Activated B cell treated with CpG ODN at 0.5 μM for 24 hours (primary cell): ENCODE data around the gene TMEM169. TPM values are rescaled to one million over a fixed set of nuclear protein-coding genes. Genes with fewer than 3 reads are reported as not detected.
"Not testable (repeated sequence)": the region's sequence is repeated elsewhere in the genome, so short reads cannot be mapped to it uniquely, and the experiment has no call there.

Experiments
- ATAC-seq: fragments of 200-7000 bp; cut with Tn5 transposase; one replicate; pipeline ENCODE4 v1.10.0; 2021; ENCODE audit warnings: low read depth, mild to moderate bottlenecking, moderate library complexity
- CTCF ChIA-PET: fragments of 350-600 bp; sonication (Branson Sonifier 250); formaldehyde crosslinking; loops from one replicate; lab custom pipeline; 2021; ENCODE audit warnings: antibody characterized with exemption; lab: Charles Lee
- POLR2A ChIA-PET: fragments of 350-600 bp; sonication (Branson Sonifier 250); formaldehyde crosslinking; loops from one replicate; lab custom pipeline; 2021; ENCODE audit warnings: antibody characterized with exemption; lab: Charles Lee
- DNase-seq: peaks from one replicate; pipeline ENCODE4 v3.0.0; 2022
- H3K27ac Mint-ChIP-seq: one replicate; pipeline ENCODE4 v1.8.0; 2020; ENCODE audit warnings: mixed read lengths
- H3K27me3 Mint-ChIP-seq: one replicate; pipeline ENCODE4 v1.8.0; 2021; ENCODE audit warnings: mixed read lengths
- H3K36me3 Mint-ChIP-seq: one replicate; pipeline ENCODE4 v1.8.0; 2021; ENCODE audit warnings: low read depth, mixed read lengths
- H3K4me1 Mint-ChIP-seq: one replicate; pipeline ENCODE4 v1.8.0; 2021; ENCODE audit warnings: mixed read lengths
- H3K4me3 Mint-ChIP-seq: one replicate; pipeline ENCODE4 v1.8.0; 2020; ENCODE audit warnings: mild to moderate bottlenecking, mixed read lengths
- H3K9me3 Mint-ChIP-seq: one replicate; pipeline ENCODE4 v1.8.0; 2020; ENCODE audit warnings: mixed read lengths
- CTCF ChIP-seq: fragments of 200-600 bp; IDR thresholded peaks from one replicate; pipeline ENCODE4 v1.8.0; 2022; ENCODE audit warnings: antibody characterized with exemption, mild to moderate bottlenecking
- intact Hi-C: fragments of 100-400 bp; cut with micrococcal nuclease; formaldehyde crosslinking; loops from one replicate; pipeline ENCODE4 v1.15.1; 2024
- total RNA-seq: library from RNA; stranded (reverse); gene quantifications from 2 replicates; pipeline ENCODE4 v1.2.3, GENCODE V29; 2022

TMEM169 gene
- total RNA-seq, 1 donor from 2014 or later = 0.40 TPM

- POLR2A ChIA-PET = no interaction called here
- ATAC-seq = no peak
- no peak for DNase-seq
- no peaks in the 10 kb centered on the region for H3K9me3 Mint-ChIP-seq
- CTCF ChIA-PET = no interaction called here
- H3K4me1 Mint-ChIP-seq = peaks cover 5% of the 10 kb centered on the region
- intact Hi-C loops = no loop called here
- peaks cover 88% of the 10 kb centered on the region for H3K36me3 Mint-ChIP-seq
- no peak overlapping the region for H3K27ac Mint-ChIP-seq
- H3K27me3 Mint-ChIP-seq = no peaks in the 10 kb centered on the region
- no peak for TF ChIP-seq CTCF
- H3K4me3 Mint-ChIP-seq = no peak overlapping the region
These were observed 49.6 kb downstream of the TMEM169 start for GRCh38 chr2:216131175-216131926.

GRCh38 chr2:216132585-216132984, 50.9 kb downstream of the TMEM169 start:
- TF ChIP-seq CTCF = no peak
- Mint-ChIP-seq H3K36me3 (peaks cover 90% of the 10 kb centered on the region), H3K9me3 (no peaks in the 10 kb centered on the region), H3K4me1 (peaks cover 5% of the 10 kb centered on the region), H3K27ac (no peak overlapping the region), H3K27me3 (no peaks in the 10 kb centered on the region), H3K4me3 (no peak overlapping the region)
- ChIA-PET POLR2A (no interaction called here), CTCF (no interaction called here)
- intact Hi-C loops = no loop called here
- no peak for DNase-seq
- ATAC-seq = no peak

- no peak overlapping the region for H3K4me3 Mint-ChIP-seq
- ATAC-seq = no peak
- peaks cover 3% of the 10 kb centered on the region for H3K4me1 Mint-ChIP-seq
- H3K36me3 Mint-ChIP-seq = peaks cover 91% of the 10 kb centered on the region
- no peak for DNase-seq
- CTCF ChIA-PET = no interaction called here
- intact Hi-C loops = no loop called here
- H3K27ac Mint-ChIP-seq = no peak overlapping the region
- no peaks in the 10 kb centered on the region for H3K9me3 Mint-ChIP-seq
- POLR2A ChIA-PET = no interaction called here
- no peaks in the 10 kb centered on the region for H3K27me3 Mint-ChIP-seq
- no peak for TF ChIP-seq CTCF
These were observed 51.7 kb downstream of the TMEM169 start for GRCh38 chr2:216133397-216133796.

GRCh38 chr2:216134958-216135541, 53.3 kb downstream of the TMEM169 start:
- ATAC-seq = no peak
- no peaks in the 10 kb centered on the region for H3K27me3 Mint-ChIP-seq
- DNase-seq = no peak
- no peak overlapping the region for H3K4me3 Mint-ChIP-seq
- H3K4me1 Mint-ChIP-seq = peaks cover 3% of the 10 kb centered on the region
- H3K27ac Mint-ChIP-seq = no peak overlapping the region
- peaks cover 94% of the 10 kb centered on the region for H3K36me3 Mint-ChIP-seq
- ChIA-PET POLR2A (no interaction called here), CTCF (no interaction called here)
- H3K9me3 Mint-ChIP-seq = no peaks in the 10 kb centered on the region
- no peak for TF ChIP-seq CTCF
- intact Hi-C loops = no loop called here

GRCh38 chr2:216139884-216140283, 58.2 kb downstream of the TMEM169 start:
- ChIA-PET POLR2A (no interaction called here), CTCF (interaction anchor here (1.2 to 1.9 kb wide), 2 partner anchors 105 to 107 kb away, joined by 4 to 8 read pairs; no protein-coding TSS in a partner anchor)
- Mint-ChIP-seq H3K4me1 (peaks cover 2% of the 10 kb centered on the region), H3K9me3 (no peaks in the 10 kb centered on the region), H3K36me3 (peaks cover 77% of the 10 kb centered on the region), H3K27ac (no peak overlapping the region), H3K27me3 (no peaks in the 10 kb centered on the region), H3K4me3 (no peak overlapping the region)
- TF ChIP-seq CTCF = no peak
- DNase-seq (no peak), ATAC-seq (peak; percentile 50)
- intact Hi-C loops = loop anchor here (1.0 to 2.0 kb wide), 2 partner anchors 15 to 106 kb away; no protein-coding TSS in a partner anchor

GRCh38 chr2:216141516-216141915, 59.8 kb downstream of the TMEM169 start:
- not testable (repeated sequence) for H3K4me3 Mint-ChIP-seq, H3K4me1 Mint-ChIP-seq, ATAC-seq, H3K27me3 Mint-ChIP-seq, DNase-seq, H3K27ac Mint-ChIP-seq, H3K9me3 Mint-ChIP-seq
- POLR2A ChIA-PET = interaction anchor here (0.7 kb wide), 1 partner anchor 12 kb away, joined by 3 read pairs; no protein-coding TSS in a partner anchor
- intact Hi-C loops = loop anchor here (2.0 kb wide), 1 partner anchor 17 kb away; no protein-coding TSS in a partner anchor
- peaks cover 61% of the 10 kb centered on the region for H3K36me3 Mint-ChIP-seq
- CTCF ChIA-PET = interaction anchor here (0.9 to 1.9 kb wide), 2 partner anchors 107 to 525 kb away, joined by 3 to 8 read pairs; no protein-coding TSS in a partner anchor
